Gastroesophageal sphincter (tissue), 4 donors: ENCODE data around the gene CDK5. TPM values are rescaled to one million over a fixed set of nuclear protein-coding genes. Genes with fewer than 3 reads are reported as not detected.

Source experiments
- ATAC-seq: fragments of 150-250 bp; one replicate; pipeline ENCODE4 v1.9.1; 2016; ENCODE audit warnings: mild to moderate bottlenecking, moderate library complexity
- H3K27ac ChIP-seq, 4 donors: fragments of 200-600 bp; sonication (generic) in 3 of 4; 1 replicate in 3 of 4; 2 replicates in 1 of 4; pipeline ENCODE4 v1.5.1; 2016 to 2019
- H3K27me3 ChIP-seq: fragments of 200-600 bp; sonication (generic); one replicate; pipeline ENCODE4 v1.5.1; 2019
- H3K36me3 ChIP-seq, 2 donors: fragments of 200-600 bp; sonication (generic); one replicate each; pipeline ENCODE4 v1.5.1; 2019; ENCODE audit warnings: control low read depth in 1 of 2
- H3K4me1 ChIP-seq, 3 donors: fragments of 200-600 bp; sonication (generic); 1 replicate in 2 of 3; 2 replicates in 1 of 3; pipeline ENCODE4 v1.5.1; 2016 to 2019; ENCODE audit warnings: control low read depth in 2 of 3
- H3K4me3 ChIP-seq, 2 donors: fragments of 200-600 bp; sonication (generic); one replicate each; pipeline ENCODE4 v1.5.1; 2019; ENCODE audit warnings: mild to moderate bottlenecking in 1 of 2, moderate library complexity in 1 of 2
- H3K9me3 ChIP-seq, 3 donors: fragments of 200-600 bp; sonication (generic); one replicate each; pipeline ENCODE4 v1.5.1; 2017 to 2019; ENCODE audit warnings: control low read depth in 2 of 3
- CTCF ChIP-seq, 4 experiments: fragments of 200-600 bp in 2 of 4; fragments of 450-650 bp in 2 of 4; sonication (generic) in 1 of 4; IDR thresholded peaks; one replicate each; pipeline ENCODE4 v1.5.1; 2017 to 2019; ENCODE audit warnings: antibody characterized with exemption in 4 of 4, mild to moderate bottlenecking in 2 of 4, moderate library complexity in 2 of 4
- EP300 ChIP-seq: sonication (generic); formaldehyde crosslinking; IDR thresholded peaks from one replicate; pipeline ENCODE4 v1.6.1; 2017; ENCODE audit warnings: antibody characterized with exemption, mild to moderate bottlenecking
- POLR2A ChIP-seq, 2 donors: fragments of 450-650 bp; IDR thresholded peaks; one replicate each; pipeline ENCODE4 v1.6.1; 2017; ENCODE audit warnings: antibody characterized with exemption in 2 of 2, mild to moderate bottlenecking in 2 of 2, moderate library complexity in 1 of 2
- POLR2AphosphoS5 ChIP-seq: sonication (generic); formaldehyde crosslinking; IDR thresholded peaks from one replicate; pipeline ENCODE4 v1.6.1; 2017; ENCODE audit warnings: antibody characterized with exemption
- WGBS, 2 donors: methylation state at CpG; one replicate each; pipeline ENCODE4 v1.1.5; 2018; ENCODE audit warnings: low coverage in 1 of 2; 5-methylcytosine and 5-hydroxymethylcytosine counted together
- total RNA-seq, 4 donors: library from RNA; depleted of rRNA; stranded (reverse); fragments of >200 nt; gene quantifications; one replicate each; pipeline ENCODE4 v1.1.0, GENCODE V29; 2016

The CDK5 gene
- total RNA-seq, 4 donors from 2014 or later: 3.4 to 8.8 (median 6.4) TPM

GRCh38 chr7:151083071-151083823, 25.6 kb upstream of the CDK5 start, which contains the start of gene TMUB1:
TSS of gene TMUB1 (minus strand) at chr7:151083493. CDS start at chr7:151082563, 930 bp downstream.
- Histone ChIP-seq H3K36me3 (no peaks in the 10 kb centered on the region), H3K4me1 (peaks cover 12 to 79% (median 47%) of the 10 kb centered on the region in 3 donors), H3K9me3 (no peaks in the 10 kb centered on the region), H3K27ac (peak within 1 kb of the TSS; percentile 79 to 98 (median 96)), H3K4me3 (peak within 1 kb of the TSS; percentile 81 to 98), H3K27me3 (no peaks in the 10 kb centered on the region)
- TF ChIP-seq POLR2A (IDR thresholded peaks at IDR 0.05) (peak; percentile 54 to 57), CTCF (IDR thresholded peaks at IDR 0.05) (peak in 2 of 4 experiments; percentile 3 to 20), EP300 (no peak), POLR2AphosphoS5 (no peak)
- peak; percentile 38 for ATAC-seq
- WGBS, 2 donors: 3% methylated on average over 7 of the region's 69 CpGs; no CpG with 5 or more reads in 1 of the 2 donors

- H3K27me3 ChIP-seq: no peaks in the 10 kb centered on the region
- H3K27ac ChIP-seq: peak overlapping the region; percentile 79 to 98 (median 96)
- H3K9me3 ChIP-seq: no peaks in the 10 kb centered on the region
- H3K36me3 ChIP-seq: peaks cover 0 to 4% of the 10 kb centered on the region in 2 donors
- WGBS, 2 donors: 8 to 44% methylated on average over 2 to 21 of the region's 42 CpGs
- peaks cover 8 to 79% (median 41%) of the 10 kb centered on the region in 3 donors for H3K4me1 ChIP-seq
- H3K4me3 ChIP-seq: peak overlapping the region; percentile 81 to 98
- ATAC-seq: no peak
- TF ChIP-seq EP300: no peak
- no peak for TF ChIP-seq CTCF (IDR thresholded peaks at IDR 0.05)
- TF ChIP-seq POLR2A (IDR thresholded peaks at IDR 0.05): no peak
- TF ChIP-seq POLR2AphosphoS5: no peak
These were observed 24.7 kb upstream of the CDK5 start for GRCh38 chr7:151082141-151083070.

GRCh38 chr7:151081170-151082101, 23.7 kb upstream of the CDK5 start:
- Histone ChIP-seq H3K4me3 (peak overlapping the region; percentile 85 to 98), H3K36me3 (peaks cover 0 to 14% of the 10 kb centered on the region in 2 donors), H3K27ac (peak overlapping the region; percentile 79 to 98 (median 96)), H3K9me3 (no peaks in the 10 kb centered on the region), H3K27me3 (no peaks in the 10 kb centered on the region), H3K4me1 (peaks cover 8 to 83% (median 41%) of the 10 kb centered on the region in 3 donors)
- TF ChIP-seq POLR2A (IDR thresholded peaks at IDR 0.05) (no peak), EP300 (no peak), CTCF (IDR thresholded peaks at IDR 0.05) (no peak), POLR2AphosphoS5 (no peak)
- WGBS, 2 donors: 20 to 100% methylated on average over 1 to 15 of the region's 64 CpGs
- ATAC-seq: peak; percentile 0

GRCh38 chr7:151080522-151081169, 22.9 kb upstream of the CDK5 start, which contains the start of gene FASTK:
TSS of gene FASTK (minus strand) at chr7:151080809. CDS start at chr7:151080766, 43 bp downstream.
- H3K4me1 ChIP-seq: peaks cover 8 to 80% (median 39%) of the 10 kb centered on the region in 3 donors
- peak within 1 kb of the TSS; percentile 80 to 98 (median 96) for H3K27ac ChIP-seq
- no peaks in the 10 kb centered on the region for H3K27me3 ChIP-seq
- peak within 1 kb of the TSS; percentile 85 to 98 for H3K4me3 ChIP-seq
- no peaks in the 10 kb centered on the region for H3K9me3 ChIP-seq
- peaks cover 0 to 22% of the 10 kb centered on the region in 2 donors for H3K36me3 ChIP-seq
- TF ChIP-seq EP300 (no peak), CTCF (IDR thresholded peaks at IDR 0.05) (no peak), POLR2A (IDR thresholded peaks at IDR 0.05) (peak; percentile 64 to 70), POLR2AphosphoS5 (peak; percentile 34)
- ATAC-seq: peak; percentile 87
- no CpG with 5 or more reads among the region's 66 CpGs for WGBS, 2 donors
